ENCODE data around the gene GDF15.
"Not testable (repeated sequence)": the region's sequence is repeated elsewhere in the genome, so short reads cannot be mapped to it uniquely, and the experiment has no call there.

The GDF15 gene

DNA sequence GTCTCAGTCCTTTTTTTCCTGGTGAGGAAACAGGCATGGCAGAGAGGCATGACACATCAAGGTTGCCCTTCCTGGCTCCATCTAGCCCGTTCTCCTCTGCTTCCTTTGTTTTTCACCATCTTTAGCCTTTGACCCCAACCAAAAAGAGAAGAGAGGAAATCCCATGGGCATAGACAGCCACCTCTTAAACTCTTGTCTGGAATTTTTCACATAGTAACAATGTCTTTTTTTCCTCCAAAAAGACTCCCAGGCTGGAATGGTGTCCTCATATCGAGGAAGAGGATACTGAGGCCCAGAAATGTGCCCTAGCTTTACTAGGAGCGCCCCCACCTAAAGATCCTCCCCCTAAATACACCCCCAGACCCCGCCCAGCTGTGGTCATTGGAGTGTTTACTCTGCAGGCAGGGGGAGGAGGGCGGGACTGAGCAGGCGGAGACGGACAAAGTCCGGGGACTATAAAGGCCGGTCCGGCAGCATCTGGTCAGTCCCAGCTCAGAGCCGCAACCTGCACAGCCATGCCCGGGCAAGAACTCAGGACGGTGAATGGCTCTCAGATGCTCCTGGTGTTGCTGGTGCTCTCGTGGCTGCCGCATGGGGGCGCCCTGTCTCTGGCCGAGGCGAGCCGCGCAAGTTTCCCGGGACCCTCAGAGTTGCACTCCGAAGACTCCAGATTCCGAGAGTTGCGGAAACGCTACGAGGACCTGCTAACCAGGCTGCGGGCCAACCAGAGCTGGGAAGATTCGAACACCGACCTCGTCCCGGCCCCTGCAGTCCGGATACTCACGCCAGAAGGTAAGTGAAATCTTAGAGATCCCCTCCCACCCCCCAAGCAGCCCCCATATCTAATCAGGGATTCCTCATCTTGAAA, at the start of gene GDF15:
Gene GDF15 (plus strand): TSS at position 484 of the 868 bp plus-strand sequence. CDS start 32 bp downstream, at position 516.
- DNase-seq = peak in 1 of 10 donors; percentile 84
- intact Hi-C loops (cut with DNase I) = no loop called here

DNA sequence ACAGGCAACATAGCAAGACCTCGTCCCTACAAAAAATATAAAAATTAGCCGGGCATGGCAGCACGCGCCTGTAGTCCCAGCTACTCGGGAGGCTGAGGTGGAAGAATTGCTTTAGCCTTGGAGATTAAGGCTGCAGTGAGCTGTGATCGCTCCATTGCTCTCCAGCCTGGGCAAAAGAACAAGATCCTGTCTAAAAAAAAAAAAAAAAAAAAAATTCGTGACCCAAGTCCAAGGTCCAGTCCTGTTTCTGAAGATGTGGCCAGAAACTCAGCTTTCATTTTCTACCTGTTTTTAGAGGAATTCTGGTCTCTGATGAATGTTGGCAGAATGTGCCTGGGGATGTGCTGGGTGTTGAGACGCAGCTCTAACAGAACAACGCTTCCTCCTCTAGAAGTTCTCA, 47.4 kb upstream of the GDF15 start:
- no peak for DNase-seq
- intact Hi-C loops (cut with DNase I) = no loop called here

DNA sequence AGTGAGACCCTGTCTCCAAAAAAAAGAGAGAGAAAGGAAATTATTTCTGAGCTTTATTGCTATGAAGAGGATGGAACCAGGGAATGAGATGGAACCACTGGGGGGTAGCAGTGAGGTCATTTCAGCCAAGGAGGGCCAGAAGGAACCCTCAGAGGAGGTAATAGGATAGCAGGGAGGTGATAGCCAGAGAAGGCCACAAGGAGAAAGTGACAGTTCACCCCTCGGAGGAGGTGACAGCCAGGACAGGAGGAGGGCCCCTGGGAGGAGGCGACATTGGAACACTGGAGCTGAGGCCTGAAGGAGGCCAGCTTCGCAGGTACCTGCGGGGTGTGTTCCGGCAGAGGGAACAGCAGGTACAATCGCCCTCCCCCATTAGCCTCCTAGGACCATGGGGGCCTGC, 46.2 kb upstream of the GDF15 start:
- intact Hi-C loops (cut with DNase I) = loop anchor here (5.0 kb wide), 1 partner anchor 73 kb away; no protein-coding TSS in a partner anchor
- no peak for DNase-seq

DNA sequence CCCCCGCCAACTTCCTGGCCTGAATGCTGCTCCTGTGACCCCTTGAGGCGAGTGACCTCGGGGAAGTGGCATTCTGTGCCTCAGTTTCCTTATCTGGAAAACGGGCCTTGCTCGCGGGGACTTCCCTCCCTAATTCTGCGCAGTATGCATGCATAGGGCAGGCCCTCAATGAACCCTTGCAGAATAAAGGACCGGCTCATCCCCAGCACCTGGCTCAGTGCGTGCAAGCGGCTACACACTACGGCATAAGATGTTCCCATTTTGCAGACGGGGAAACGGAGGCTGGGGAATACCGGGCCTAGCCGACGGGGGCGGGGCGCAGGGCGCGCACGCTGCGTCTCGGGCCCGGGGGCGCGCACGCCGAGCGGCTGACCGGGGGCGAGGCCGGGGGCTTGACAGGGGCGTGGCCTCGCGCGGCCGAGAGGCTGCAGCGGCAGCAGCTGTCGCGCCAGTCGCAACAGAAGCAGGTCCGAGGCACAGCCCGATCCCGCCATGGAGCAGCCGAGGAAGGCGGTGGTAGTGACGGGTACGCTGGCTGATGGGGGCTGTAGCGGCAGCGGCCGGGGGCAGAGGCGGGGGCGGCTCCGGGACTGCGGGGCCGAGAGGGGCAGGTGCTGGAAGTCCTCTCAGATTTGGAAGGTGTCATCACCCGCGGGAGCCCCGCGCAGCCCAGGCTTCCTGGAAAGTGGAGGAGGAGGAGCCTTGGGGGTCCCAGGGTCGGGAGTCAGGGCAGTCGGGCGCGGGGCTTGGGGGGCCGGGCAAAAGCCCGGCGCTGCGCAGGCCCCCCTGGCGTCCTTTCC, 45.6 kb upstream of the GDF15 start, which contains the start of gene PGPEP1:
Gene PGPEP1 (plus strand): TSS at position 409 of the 800 bp plus-strand sequence. CDS start 84 bp downstream, at position 493.
- intact Hi-C loops (cut with DNase I) = loop anchor here (5.0 kb wide), 1 partner anchor 72 kb away; no protein-coding TSS in a partner anchor
- DNase-seq = peak; percentile 61 to 97 (median 78)

DNA sequence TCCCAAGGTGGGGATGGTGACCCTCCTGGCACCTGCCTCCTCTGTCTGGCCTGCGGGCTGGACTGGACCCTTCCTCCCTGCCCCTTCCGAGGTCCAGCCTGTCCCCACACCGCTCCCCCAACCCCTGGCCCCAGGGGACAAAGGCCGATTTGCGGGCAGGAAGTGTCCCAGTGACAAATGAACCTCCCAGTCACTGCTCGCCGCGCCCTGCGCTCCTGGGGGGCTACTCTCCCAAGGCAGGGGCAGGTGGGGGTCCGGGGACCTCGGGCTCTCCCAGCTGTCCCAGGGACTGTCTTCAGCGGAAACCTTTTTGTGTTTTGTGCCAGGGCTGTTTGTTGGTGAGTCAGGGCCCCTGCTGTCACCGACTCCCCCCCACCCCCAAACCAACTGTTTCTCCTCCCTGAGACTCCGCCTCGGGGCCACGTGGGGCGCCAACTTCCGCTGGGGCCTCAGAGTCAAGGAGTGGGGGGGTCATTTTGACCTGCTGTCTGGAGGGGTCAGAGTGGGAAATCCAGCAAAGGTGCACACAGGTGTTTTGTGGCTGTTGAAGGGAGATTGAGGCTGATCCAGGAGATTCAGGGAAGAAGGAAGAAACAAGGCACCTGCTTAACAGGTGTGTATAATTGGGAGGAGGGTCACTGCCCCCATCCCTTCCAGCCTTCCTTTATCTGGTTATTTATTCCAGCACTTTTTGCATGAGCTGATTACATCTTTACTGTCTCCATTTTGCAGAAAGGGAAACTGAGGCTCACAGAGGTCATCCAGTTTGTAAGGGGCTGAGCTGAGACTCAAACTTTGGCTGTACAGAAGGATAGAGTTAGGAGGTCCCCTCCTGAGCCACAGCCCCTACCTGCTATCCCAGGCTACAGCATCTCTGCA, 44.7 kb upstream of the GDF15 start:
- intact Hi-C loops (cut with DNase I) = loop anchor here (5.0 kb wide), 1 partner anchor 71 kb away; no protein-coding TSS in a partner anchor
- peak in 9 of 10 donors; percentile 25 to 91 (median 54) for DNase-seq

DNA sequence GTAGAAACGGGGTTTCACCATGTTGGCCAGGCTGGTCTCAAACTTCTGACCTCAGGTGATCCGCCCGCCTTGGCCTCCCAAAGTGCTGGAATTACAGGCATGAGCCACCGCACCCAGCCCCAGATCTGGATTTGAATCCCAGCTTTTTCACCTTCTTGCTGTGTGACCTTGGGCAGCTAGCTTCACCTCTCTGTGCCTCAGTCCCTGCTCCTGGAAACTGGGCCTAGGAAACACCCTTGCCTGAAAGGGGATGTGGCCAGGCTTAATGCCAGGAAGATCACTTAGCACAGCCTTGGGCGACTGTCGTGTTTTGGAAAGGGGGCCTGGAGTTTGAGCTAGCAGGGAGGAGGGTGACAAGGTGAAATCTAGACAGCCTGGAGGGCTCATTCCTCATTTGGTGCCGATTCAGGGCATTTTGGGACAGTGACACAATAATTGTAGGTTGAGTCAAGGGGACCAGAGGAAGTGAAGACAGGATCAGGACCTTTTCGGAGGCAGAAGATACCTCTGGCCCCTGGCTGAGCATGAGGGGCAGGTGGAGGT, 43.8 kb upstream of the GDF15 start:
- intact Hi-C loops (cut with DNase I) = loop anchor here (5.0 kb wide), 1 partner anchor 70 kb away; no protein-coding TSS in a partner anchor
- DNase-seq = no peak

DNA sequence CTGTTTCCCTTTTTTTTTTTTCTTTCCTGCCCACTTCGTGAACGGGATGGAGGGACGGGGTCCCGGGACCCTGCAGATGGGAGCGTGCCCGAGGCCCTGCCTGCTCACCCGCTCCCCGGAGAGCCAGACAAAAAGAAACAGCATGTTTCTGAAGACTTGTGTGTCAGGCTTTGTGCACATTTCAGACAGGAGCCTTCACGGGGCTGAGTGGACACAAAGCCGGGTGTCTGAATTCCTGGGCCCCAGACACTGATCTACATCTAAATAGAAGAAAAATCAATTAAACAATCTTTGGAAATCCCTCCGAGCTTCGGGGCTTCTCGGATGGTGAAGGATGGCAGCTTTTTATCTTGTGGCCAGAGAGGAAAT, 41.4 kb upstream of the GDF15 start:
- DNase-seq = peak in 1 of 10 donors; percentile 72
- intact Hi-C loops (cut with DNase I) = loop anchor here (5.0 kb wide), 1 partner anchor 68 kb away; no protein-coding TSS in a partner anchor

DNA sequence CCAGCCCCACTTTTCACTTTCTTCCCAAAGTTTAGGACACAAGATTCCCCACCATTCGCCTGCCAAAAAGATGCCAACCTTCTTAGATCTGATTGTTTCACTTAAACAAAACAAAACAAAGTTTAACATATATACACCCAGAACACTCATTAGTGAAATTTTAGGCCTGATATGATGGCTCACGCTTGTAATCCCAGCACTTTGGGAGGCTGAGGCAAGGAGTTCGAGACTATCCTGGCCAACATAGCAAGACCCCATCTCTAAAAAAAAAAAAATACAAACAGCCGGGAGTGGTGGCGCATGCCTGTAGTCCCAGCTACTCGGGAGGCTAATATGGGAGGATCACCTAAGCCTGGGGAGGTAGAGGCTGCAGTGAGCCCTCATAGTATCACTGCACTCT, 40.7 kb upstream of the GDF15 start:
- no peak for DNase-seq
- intact Hi-C loops (cut with DNase I) = no loop called here

- intact Hi-C loops (cut with DNase I) = no loop called here
- DNase-seq = peak in 1 of 10 donors; percentile 31
Observed at GRCh38 chr19:18346091-18346490, 39.9 kb upstream of the GDF15 start.

GRCh38 chr19:18348171-18348570, 37.8 kb upstream of the GDF15 start:
- peak in 1 of 10 donors; percentile 73 for DNase-seq
- intact Hi-C loops (cut with DNase I) = no loop called here

- DNase-seq; intact Hi-C loops (cut with DNase I): not testable (repeated sequence)
Observed at GRCh38 chr19:18348818-18349339, 37.1 kb upstream of the GDF15 start.

DNA sequence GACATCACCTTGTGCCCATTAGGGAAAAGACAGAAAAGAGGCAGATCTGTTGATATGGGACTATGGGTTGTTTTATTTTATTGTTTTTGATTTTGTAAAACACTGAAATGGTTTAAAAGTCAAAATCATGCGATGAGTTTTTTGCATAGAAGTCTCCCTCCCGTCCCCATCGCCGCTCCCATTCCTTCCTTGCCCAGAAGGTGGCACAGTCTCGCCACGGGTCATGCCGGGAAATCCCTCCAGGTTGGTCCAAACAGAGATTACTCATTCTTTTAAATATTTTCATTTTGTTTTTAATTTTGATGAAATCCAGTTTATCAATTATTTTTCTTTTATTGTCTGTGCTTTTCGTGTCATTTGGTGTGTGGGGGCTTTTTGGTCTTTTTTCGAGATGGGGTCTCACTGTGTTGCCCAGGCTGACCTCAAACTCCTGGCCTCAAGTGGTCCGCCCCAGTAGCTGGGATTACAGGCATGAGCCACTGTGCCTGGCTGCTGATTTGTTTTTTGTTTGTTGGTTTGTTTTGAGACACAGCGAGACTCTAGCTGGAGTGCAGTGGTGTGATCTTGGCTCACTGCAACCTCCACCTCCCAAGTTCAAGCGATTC, 36.3 kb upstream of the GDF15 start:
- intact Hi-C loops (cut with DNase I) = no loop called here
- DNase-seq = peak in 8 of 10 donors; percentile 24 to 92 (median 48)

DNA sequence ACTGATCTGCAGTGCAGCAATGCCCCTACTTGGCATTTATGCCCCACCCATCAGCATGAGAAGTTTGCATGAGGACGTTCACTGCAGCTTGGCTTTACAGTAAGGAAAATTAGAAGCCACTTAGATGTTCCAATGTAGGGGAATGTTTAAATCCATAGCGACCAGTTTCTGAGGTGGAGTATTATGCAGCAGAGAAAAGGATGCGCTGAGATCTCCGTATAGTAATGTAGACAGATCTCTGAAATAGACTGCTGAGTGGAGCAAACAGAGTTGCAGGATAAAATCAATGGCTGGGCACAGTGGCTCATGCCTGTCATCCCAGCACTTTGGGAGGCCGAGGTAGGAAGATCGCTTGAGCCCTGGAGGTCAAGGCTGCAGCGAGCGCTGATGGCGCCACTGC, 35.5 kb upstream of the GDF15 start:
- intact Hi-C loops (cut with DNase I) = no loop called here
- no peak for DNase-seq

- intact Hi-C loops (cut with DNase I) = no loop called here
- peak in 1 of 10 donors; percentile 58 for DNase-seq
Observed at GRCh38 chr19:18351544-18351943, 34.4 kb upstream of the GDF15 start.

GRCh38 chr19:18353378-18354005, 32.5 kb upstream of the GDF15 start:
- intact Hi-C loops (cut with DNase I) = no loop called here
- no peak for DNase-seq

DNA sequence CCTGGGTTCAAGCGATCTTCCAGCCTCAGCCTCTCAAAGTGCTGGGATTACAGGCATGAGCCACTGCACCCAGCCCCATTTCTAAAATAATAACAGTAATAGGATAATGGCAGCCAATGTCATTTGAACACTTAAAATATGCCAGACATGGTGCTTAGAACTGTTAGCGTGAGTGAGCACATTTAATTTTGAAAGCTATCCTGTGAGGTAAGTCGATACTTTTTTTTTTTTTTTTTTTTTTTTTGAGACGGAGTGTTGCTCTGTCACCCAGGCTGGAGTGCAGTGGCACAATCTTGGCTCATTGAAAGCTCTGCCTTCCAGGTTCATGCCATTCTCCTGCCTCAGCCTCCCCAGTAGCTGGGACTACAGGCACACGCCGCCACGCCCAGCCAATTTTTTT, 31.2 kb upstream of the GDF15 start:
- intact Hi-C loops (cut with DNase I) = not testable (repeated sequence)

GRCh38 chr19:18357041-18357440, 28.9 kb upstream of the GDF15 start:
- intact Hi-C loops (cut with DNase I) = no loop called here
- no peak for DNase-seq

More for the DNA sequence above, 31.2 kb upstream of the GDF15 start:
- not testable (repeated sequence) for DNase-seq

DNA sequence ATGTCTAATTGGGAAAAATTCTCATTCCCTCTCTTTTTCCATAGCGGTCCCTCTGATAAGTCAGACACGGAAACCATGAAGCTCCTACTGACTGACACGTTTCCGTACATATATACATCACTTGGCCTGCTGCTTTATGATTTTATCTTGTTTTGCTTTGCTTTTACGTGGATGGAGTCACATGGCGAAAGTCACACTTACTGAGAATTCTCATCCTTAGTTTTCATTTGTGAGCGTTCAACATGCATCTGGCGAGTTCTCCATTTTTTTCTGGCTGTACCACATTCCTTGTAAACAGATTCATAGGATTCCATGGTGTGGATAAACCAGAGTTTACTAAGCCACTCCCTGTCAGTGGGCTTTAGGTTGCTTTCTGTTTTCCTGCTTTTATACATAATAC, 24.3 kb upstream of the GDF15 start:
- intact Hi-C loops (cut with DNase I) = no loop called here
- no peak for DNase-seq
